Ramos (cell line): ENCODE data around the gene KIF25.

Source experiments
- in situ Hi-C: fragments of 300-500 bp; cut with MboI; formaldehyde crosslinking; loops from one replicate; pipeline ENCODE4 v1.14.3; 2022; ENCODE audit warnings: low sequenced_read_pairs; ENCODE audit not compliant: unreplicated experiment

KIF25 gene

GRCh38 chr6:168047841-168048723, 50.6 kb downstream of the KIF25 start:
- in situ Hi-C loops, result no loop called here

DNA sequence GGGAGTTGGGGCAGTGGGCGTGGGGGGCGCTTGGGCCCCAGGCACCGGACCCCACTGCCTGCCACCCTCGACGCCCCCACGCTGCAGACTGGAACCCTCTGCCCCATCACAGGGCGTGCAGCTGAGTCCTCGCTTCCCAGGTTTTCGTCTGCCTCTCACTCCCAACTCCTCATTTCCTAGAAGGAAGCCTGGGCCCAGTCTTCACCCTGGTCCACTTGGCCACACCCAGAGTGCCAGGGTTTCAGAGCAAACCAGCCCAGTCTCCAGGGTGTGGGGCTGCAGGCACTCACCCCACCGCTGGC, 51.2 kb downstream of the KIF25 start:
- in situ Hi-C loops, result no loop called here

DNA sequence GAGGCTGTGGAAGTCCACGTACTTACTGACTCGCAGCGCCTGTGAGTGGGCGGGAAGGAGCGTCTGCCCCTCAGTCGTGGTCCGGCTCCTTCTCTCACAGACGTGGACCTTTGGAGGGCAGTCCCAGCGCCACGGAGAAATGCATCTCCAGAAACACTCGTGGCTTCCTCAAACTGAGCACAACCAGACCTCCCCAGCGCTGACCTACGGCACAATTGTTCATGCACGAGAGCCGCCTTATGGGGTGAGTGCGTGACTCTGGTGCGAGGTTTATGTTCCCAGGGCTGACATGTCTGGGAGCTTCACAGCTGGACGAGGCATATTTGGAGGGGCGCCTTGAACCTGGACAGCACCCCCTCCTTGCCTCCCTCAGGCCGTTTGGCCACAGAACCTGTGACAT, 51.8 kb downstream of the KIF25 start:
- in situ Hi-C loops, result no loop called here

DNA sequence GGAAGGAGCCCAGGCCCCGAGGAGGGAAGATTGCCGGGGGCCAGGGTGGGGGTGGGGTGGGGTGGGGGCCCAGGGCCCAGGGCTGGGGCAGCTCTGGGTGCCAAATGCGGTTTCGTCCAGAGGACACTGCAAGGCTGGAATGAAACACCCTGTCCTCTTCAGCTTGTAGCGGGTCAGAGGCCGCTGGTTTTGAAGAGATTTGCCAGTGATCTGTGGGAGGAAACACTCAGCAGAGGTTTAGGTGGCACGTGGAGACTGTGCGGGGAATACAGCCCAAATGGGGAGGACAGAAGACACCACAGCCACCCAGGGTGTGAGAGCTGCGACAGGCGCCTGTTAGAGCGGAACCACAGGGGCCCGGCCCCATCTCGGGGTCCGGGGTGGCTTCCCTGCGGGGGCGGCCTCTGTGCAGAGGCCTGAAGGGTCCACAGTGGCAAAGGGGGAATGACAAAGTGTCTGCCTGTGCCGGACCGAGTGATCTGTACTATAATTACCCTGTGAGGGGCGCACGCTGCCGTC, 52.3 kb downstream of the KIF25 start:
- in situ Hi-C loops, result no loop called here

DNA sequence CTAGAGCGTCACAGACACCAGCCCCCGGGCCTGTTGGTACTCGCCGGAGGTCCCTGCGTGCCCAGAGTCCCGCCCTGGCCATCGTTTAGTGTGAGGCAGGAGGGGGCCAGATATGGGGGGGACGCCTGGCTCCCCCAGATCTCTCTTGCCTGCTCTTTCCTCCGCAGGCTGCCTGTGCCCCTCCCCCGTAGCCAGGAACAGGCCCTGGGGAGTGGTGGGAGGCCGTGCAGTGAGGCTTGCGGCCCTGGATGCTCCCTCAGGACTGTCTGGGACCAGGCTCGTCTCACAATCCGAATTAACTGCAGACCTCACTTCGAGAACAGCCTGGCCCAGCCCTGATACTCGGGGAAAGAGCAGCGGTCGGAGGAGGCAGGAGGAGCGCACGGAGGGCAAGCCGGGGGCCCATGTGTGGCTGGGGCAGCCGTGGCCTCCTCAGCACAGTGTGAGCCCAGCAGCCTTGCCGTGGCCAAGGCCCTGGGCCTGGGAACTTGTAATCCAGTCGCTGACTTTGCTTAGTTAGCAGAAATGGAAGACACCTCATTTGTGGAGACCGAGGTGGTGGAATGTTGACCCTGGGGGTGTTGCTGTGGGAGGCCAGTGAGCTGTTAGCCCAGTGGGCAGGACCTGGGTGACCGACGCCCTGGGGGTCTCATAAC, 52.9 kb downstream of the KIF25 start:
- in situ Hi-C loops, result no loop called here

DNA sequence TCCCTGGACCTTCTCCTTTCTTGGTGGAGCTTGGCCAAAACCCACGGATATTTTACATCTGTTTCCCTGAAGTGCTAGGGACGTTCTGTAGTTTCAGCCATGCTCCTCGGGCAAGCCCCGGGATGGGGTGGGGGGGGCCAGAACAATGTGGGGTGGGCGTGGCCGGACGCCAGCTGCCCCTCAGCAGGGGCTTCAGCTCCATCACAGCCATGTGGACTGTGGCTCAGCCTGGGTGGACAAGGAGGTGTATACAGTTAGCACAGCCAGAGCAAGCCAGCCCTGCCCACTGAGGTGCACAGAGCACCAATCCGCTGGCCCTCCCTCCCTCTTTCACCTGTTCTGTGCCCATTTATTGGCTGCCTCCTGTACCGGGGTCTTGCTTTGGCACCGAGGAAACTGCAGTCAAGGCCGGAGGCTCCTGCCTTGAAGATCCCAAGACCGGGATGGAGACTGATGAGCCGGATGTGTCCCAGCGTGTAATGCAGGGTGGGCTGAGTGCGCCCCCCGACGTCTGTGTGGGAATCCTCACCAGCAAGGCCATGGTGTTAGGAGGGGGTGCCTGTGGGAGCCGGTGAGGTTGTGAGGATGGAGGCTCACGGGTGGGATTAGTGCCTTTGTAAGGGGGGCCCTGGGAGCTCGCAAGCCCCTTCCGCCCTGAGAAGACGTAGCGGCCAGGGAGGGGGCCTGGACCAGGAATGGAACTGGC, 53.6 kb downstream of the KIF25 start:
- in situ Hi-C loops, result no loop called here

- in situ Hi-C loops, result no loop called here
Measured at GRCh38 chr6:168051648-168052047, 54.2 kb downstream of the KIF25 start.

GRCh38 chr6:168052291-168052891, 54.9 kb downstream of the KIF25 start:
- in situ Hi-C loops, result no loop called here

GRCh38 chr6:168053086-168053956, 55.9 kb downstream of the KIF25 start:
- in situ Hi-C loops, result no loop called here

- in situ Hi-C loops, result no loop called here
Measured at GRCh38 chr6:168053957-168054471, 56.5 kb downstream of the KIF25 start.

DNA sequence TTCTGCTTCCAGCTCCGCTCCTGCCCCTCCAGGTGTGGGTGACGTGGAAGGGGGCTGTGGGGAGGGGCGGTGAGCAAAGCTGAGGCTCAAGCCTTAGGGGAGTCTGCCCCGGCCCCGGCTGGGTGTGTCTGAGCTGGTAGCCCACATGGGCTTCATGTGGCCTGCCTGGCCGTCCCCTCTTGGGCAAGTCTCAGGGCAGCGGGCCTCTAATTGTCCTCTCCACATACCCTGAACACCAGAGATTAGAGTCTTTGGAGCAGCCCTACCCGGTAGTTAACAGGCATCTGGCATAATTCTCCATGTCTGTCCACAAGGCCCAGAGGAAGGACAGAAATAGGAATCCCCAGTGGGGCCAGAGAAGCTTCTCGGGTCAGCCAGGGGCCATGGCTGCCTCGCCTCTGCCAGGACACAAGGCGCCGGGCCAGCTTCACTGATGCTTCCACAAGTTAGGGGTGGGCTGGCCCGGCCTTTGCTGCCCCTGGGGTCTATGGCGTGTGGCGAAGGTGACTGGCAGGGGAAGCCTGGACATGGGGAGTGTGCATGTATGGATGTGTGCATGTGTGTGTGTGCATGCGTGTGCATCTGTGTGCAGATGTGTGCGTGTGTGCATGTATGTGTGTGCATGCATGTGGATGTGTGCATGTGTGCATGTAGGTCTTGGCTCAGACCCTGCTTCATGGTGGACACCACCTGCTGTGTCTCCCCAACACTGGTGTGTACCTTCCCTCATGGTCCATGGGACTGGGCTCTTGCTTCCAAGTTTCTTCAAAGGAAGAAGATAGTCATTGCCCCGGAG, 57.5 kb downstream of the KIF25 start:
- in situ Hi-C loops, result no loop called here

- in situ Hi-C loops, result no loop called here
Measured at GRCh38 chr6:168055696-168056489, 58.4 kb downstream of the KIF25 start.

- in situ Hi-C loops, result no loop called here
Measured at GRCh38 chr6:168056892-168057527, 59.5 kb downstream of the KIF25 start.

DNA sequence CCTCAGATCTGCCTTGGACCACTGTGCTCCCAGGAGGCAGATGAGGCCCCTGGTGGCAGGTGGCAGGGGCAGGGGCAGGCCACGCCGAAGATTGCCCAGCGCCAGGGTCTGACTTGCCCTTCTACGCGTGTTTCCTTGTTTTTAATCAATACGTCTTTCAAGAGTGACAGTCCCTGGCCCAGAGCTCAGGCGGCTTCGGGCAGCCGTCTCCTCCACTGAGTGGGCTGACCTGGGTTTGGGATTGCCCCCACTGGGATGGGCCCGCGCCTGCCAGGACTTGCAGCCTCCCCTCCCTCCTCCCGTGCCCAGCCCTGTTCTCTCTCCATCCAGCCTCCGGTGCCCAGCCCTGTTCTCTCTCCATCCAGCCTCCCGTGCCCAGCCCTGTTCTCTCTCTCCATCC, 60.4 kb downstream of the KIF25 start:
- in situ Hi-C loops, result no loop called here

GRCh38 chr6:168058691-168059551, 61.5 kb downstream of the KIF25 start:
- in situ Hi-C loops, result no loop called here

GRCh38 chr6:168060521-168060931, 63.1 kb downstream of the KIF25 start:
- in situ Hi-C loops, result no loop called here
